Hippocampal formation (tissue), 2 donors: ENCODE measurements around the gene ABLIM1.

Source experiments
- DNase-seq, 2 donors: peaks; one replicate each; lab custom pipeline; 2025; lab: John Stamatoyannopoulos, UW

ABLIM1 gene

DNA sequence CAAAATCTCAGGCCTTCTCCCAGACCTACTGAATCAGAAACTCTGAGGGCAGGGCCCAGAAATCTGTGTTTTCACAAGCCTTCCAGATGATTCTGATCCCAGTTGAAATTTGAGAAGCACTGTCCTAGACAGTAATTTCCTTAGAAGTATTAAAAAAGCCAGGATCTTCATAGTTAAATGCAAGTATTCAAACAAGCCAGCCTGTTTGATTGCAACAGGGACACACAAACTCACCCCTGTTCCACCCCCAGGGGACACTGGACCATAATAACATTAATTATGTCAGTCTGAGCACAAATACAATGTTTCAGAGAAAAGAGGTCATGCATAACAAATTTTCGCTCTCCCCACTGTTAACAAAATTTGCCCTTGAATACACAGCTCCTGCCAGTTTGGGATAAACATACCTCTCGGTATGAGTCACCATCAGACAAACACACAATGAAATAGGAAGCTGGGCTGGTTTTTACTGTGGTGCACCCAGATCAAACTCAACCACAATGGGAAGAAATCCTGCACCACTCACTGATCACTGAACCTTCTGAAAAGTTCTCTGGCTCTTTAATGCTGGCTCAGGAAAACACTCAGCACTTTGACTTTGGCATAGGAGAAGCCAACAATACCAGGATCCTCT is 34.3 kb downstream of the ABLIM1 start:
- no peak for DNase-seq

DNA sequence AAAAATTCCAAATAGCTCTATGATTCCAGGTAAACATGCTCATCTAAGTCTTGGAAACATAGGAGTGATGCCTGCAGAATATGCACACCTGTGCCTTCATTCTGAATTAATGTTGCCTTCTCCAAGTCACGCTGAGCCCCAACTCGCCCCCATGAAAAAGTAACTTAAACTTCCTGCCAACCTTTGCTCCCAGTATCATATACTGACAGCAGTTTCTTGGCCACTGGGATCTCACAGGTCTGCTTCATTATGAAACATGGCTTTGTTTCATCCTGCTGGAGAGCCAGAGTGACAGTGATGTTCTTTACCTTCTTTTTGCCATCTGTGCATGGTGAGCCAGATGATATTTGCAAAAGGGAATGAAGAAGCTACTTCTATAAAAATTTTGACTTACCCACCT is 34.9 kb downstream of the ABLIM1 start:
- DNase-seq = no peak

DNA sequence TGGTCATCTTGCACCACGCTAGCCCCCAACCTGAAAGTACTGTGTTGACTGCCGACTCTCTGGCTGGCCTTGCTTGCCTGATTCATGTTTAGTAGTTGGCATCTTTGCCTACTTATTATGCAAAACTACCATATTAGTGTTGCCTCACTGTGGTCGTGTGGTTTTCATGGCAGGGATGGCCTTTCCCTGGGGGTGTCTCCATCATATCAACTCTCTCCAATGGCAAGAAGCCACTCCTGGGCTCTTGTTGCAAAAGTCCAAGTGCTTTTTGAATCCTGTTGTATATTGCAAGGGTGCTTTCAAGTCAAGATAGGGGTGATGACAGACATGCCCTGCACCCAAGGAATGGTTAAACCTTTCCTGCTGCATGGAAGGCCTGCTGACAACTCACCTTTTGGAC is 39.4 kb downstream of the ABLIM1 start:
- no peak for DNase-seq

DNA sequence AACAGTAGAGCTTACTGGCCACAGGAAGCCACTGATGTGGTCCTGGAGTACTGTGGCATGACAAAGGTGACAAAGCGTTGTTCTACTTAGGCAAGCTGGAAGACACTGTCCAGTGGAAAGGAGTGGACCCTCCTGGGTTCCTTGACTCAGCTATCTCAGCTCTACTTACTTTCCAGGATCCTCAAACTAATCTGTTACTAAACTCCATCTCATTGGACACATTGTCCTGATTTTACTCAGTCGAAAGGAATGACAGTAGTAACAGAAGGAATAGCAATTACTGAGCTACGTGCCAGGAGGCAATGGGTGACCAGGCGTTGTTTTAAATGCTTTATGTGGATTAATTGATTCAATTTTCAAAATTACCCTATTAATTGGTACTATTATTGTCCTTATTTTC is 41.6 kb downstream of the ABLIM1 start:
- DNase-seq = no peak

DNA sequence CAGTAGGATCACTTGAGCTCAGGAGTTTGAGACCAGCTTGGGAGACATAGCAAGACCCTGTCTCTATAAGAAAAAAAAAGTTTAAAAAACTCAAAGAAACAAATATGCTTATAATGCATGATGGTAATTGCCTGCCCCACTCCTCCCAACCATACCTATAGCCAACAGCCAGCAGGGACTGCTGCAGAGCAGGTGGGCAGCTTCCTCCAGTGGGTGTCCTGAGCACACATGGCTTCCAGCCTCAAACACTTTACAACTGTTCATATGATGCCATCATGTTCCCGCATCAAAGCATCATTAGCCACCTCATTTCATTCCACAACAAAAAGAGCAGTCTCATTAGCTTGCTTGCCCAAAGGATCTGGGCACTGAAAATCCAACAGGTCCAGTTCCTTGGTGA is 42.0 kb downstream of the ABLIM1 start:
- DNase-seq = no peak

DNA sequence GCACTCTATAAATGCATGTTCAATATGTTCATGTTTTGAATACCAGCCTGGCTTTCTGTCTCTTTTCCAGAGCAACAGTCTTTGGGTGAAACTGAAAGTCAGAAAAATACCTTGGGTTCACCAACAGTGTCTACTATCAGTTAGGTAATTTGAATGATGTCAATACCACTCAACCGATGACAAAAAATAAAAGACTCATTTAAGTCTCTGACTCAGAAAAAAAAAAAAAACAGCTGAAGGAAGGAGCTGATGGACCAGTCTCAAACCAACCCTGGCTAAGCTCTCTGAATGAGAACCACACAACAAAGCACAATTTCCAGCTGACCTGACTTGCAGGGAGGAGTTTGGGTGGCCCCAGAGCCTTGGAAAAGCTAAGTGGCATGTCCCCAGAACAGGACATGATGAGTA is 42.5 kb downstream of the ABLIM1 start:
- DNase-seq = no peak

DNA sequence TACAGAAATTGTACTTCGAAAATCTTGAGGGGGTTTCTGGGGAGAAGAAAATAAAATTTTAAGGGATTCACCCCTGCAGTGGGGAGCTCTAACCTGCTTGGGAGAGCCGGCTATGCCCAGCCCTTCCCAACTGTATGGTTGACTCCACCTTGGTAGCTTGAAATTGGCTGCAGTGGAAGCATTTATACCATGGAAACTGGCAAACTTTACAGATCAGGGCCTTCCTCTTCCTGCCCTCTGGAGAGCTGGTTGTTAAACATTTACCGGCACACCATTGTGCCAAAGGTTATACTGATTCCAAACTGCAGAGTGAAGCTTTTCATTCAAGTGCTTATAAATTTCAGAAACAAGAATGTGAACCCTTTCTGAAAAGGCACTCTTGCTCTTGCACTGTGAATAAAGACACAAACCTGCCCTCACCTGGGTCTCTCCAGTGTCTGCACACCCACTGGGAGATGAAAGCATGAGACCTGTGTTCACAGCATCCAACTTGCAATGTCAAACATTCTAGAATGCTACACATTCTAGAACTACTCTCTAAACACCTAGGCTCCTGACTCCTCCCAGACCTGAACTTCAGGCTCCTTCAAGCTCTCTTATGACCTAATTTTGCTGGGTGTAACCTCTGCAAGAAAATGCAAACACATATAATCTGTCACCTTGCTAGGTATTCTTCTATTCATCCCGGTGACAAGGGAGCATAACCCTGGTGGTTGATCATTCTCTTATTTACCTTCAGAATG is 44.7 kb downstream of the ABLIM1 start:
- DNase-seq = no peak

DNA sequence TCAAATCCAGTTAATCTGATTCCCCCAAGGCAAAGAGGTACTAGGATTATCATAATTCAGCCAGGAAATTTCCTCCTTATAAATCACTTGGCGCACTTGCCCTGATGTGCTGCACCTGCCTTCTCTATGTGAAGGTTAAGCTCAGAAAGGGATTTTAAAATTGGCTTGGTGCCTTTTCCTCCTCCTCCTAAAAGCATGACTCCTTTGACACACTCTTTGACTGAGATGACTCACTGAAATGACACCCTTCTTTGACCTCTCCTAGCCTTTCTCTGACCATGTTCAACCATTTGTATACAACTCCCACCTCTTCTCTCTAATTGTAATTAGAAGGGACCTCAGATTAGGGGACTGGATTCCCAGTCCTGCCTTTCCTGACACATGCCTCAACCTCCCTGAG is 46.5 kb downstream of the ABLIM1 start:
- DNase-seq = no peak

DNA sequence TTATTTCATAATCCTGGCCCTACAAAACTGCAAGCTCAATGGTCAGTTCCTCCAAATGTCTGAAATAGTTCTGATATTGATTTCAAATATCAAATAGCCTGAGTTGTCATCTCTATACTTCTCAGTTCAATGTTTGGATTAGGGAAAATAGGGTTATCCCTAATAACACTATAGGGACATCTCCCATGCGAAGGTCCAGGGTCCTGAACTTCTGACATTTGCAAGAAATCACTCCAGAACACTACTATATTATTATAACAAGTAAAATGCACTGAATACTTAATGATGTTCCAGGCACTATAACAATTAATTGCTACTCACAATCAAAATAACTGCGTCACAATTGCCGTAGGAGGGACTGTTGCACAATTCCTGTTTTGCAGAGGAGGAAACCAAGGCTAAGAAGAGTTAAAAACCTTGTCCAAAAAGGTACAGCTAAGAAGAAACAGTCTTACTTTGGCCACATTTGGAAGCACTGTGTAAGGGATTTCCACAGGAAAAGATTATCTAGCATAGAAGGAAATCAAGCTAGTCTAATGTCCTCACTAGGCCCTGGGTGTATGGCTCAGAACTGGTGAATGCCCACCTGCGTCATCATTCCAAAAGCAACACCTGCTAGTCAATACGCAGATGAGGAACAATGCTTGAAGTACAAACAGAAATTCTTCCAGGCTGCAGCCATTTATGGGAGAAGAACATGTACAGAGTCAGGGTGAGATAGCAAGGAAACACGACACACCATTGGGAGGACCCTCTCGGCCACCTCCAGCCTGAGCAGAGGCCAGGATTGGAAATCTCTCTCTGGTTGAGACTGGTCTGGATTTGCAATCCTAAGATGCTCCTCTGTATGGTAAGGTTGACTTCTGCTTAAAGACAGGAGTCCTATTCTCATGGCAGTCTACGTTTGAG is 48.3 kb downstream of the ABLIM1 start:
- DNase-seq = no peak

DNA sequence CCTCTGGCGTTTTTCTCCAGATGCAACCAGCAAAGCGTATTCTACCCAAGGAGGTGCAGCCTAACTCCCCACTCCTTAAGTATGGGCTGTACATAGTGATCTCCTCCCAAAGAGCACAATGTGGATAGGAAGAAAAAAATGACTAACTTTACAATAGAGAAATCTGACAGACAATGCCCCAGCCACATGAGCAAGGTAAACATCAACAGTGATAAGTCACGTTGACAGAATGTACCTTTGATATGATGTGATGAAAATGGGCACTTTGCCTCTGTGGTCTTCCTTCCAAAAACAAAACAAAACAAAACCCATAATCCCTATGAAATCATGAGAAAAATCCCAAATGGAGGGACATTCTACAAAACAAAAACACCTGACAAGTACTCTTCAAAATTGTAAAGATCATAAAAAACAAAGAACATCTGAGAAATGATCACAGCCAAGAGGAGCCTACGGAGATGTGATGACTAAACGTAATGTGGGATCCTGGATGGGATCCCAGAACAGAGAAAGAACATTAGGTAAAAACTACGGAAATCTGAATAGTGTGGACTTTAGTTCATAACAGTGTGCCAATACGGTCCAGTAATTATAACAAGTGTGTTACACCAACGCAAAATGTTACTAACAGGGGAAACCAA is 50.6 kb downstream of the ABLIM1 start:
- peak in 1 of 2 donors; percentile 18 for DNase-seq

DNA sequence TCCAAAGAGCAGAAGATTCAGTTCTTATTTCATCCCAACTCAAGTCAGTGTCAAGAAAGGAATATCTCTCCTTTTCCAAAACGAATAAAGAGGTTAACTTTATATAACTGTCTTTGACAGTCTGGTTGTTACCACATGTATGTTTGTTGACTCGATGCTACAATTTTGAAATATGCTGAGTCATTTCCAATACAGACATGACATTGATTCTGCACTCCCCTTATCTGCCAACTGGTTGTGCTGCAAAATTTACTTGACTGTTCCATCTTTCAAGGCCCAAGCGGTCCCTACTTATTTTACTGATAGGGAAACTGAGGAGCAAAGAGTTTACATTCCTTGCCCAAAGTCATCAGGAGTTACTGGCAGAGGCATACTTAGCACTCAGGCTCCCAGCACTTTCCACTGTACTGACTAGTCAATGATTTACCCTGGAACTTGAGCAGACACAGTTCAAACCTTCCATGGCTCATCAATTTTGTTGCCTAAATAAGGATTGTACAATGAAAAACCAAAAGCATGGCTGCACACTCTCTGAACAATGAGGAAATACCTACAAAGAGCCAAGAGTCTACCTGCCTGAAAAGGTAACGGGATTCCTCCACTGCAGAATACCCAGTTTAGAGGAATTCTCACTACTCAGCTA is 52.8 kb downstream of the ABLIM1 start:
- DNase-seq = no peak

DNA sequence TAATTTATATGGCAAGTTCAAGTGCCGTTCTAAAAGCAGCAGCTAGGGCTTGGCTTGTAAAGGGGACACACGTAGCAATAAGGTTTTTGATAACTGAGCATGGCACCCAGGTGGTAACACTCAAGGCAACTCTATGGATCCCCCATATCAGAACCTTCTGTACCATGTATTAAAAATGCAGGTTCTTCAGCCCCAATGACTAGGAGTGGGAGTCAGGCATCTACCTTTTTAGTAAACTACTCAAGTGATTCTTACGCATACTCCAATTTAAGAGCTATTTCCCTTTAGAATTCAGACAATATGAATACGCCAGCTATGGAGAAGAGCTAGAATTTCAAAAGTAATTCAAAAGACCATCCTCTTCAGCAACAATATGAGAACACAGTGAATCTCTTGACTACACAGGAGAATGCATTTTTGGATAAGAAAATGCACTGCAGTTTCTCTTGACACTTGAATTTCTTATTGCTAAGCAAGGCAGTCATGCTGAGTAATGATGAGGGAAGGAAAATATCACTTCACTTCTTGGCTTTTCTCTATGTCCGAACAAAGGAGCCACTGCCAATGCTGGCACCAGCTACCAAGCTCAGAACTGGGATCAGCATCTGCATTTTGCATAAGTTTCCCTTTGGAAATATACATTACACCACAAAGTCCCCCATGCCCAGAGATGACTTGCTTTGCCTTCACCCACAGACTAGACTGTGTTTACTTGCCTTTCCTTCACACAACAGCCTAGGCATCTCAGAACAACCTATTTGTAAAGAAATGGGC is 53.5 kb downstream of the ABLIM1 start:
- no peak for DNase-seq

DNA sequence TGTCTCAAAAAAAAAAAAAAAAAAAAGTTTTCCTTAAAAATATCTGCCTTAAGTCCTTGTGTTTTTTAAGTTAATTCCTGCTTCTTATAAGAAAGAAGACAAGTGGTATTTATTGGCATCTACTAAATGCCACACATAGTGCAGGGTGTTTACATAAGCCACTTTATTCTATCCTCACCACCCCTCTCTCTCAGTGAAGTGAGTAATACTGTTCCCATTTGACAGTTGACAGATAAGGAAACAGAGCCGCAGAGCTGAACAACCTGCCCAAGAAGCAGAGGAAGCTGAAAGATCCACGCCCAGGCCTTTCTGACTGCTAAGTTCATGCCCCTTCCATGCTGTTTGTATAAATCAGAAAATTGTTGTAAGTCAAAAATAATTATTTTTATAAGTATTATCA is 54.1 kb downstream of the ABLIM1 start:
- no peak for DNase-seq

DNA sequence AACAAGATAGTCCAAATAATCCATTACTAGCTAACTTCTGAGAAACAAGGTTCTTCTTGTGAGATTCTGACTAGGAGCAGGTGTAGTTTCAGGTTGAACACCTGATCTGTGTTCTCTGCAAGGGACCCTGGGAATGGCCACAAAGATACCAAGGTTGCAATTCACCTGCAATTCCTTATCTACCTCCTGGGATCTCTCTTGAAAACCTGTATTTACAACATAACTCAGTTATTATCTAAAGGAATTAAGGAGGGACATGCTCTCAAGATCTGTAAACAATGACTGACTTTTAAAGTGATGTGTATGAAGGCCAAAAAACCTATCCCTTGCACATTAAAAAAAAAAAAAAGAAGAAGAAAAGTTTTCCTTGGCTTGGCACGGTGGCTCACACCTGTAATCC is 54.8 kb downstream of the ABLIM1 start:
- no peak for DNase-seq

DNA sequence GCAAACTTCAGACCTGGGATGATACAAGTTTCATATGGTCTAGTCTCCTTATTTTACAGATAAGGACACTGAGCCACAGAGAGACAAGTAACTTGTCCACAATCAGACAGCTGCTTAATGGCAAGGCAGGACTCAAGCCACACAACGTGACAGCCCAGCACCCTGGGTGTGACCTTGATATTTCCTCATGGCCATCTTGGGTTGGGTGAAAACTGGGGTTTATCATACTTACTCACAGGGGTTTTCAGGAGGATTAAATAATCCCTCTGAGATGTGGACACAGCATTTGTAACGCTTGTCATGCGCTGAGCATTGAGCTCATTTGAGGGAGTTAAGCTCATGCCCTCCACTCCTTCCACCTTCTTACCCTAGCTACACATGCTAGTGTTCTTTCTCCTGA is 58.0 kb downstream of the ABLIM1 start:
- no peak for DNase-seq

DNA sequence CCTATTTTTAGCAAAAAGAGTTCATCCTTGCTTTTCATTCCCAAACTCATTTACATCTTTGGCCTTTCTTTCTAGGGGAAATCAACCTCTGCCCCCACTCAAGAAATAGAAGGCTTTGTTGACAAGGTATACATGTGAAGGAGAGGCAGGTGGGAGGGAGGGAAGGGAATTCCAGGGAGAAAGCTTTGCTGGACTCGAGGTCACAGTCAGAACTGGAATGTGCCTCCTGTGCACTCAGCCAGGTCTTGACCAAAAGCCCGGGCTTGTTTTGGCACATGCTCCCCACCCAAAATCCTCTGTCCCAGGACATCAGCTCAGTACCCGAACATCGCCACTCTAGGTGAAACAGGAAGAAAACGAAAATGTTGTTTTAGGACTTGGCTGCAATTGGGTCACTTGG is 61.3 kb downstream of the ABLIM1 start:
- DNase-seq = no peak

DNA sequence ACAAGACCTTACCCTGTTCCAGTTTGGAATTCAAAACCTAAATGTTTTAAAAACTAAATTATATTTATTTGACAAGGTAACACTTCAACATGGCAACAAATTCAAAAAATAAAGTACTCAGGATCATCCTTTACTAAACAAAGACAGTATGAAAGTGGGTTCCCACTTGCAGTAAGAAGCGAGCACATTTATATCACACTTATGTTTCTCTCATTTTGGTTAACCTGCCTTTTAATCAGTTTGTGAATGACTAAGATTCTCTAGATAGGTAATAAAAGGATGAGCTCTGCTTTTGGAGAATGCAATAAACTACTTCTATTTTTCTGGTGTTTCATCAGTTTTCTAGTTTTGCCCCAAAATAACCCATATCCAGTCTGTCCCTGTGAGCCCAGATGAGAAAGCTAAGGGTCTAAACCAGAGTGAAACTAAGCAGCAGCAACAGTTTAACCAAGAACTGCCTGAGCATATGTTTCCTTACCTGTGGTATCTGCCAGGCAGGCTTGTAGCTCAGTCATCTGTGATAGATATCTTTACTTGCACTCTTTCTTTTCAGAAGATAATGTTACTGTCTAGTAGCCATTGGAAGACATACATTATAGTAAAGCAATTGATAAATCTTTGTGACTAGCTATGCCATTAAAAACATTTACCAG is 64.1 kb downstream of the ABLIM1 start:
- no peak for DNase-seq

DNA sequence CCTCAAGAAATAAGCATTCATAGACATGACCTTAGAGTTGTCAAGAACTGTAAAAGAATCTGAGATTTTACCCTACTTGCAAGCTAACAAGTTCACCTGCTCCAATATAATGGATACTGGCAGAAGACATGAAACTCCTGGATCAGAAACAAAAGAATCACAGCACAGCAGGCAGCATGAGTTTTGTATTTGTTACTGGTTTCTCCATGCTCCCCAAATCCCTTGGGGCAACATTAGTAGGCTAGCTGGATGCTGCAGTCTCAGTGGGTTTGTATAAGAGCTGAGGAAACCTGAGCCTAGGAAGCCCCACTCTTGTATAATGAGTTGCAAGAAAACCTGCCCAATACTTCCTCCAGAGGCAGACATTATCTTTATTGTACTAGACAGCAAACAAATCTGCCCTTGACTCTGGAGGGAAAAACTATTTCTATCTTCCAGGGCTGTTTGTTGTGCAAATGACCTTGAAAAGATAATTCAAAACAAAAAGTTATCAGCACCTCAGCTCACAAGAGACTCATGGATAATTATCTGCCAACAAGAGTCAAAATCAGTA is 64.8 kb downstream of the ABLIM1 start:
- no peak for DNase-seq

DNA sequence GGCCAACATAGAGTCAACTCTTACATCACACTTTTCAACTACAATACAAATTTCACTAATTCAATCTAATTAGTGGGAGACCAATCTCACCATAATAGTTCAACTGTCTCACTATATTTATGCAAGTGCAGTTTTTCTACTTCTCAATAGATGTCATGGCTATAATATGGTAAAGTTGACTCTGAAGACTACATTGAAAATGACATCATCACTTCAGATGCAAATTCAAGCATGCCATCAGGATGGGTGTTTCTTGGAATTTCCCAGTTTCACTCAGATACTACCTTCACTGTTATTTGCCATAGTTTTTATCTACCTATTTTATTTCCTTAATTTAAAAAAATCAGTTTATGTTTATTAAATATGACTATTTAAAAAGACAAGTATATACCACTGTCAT is 67.1 kb downstream of the ABLIM1 start:
- no peak for DNase-seq

DNA sequence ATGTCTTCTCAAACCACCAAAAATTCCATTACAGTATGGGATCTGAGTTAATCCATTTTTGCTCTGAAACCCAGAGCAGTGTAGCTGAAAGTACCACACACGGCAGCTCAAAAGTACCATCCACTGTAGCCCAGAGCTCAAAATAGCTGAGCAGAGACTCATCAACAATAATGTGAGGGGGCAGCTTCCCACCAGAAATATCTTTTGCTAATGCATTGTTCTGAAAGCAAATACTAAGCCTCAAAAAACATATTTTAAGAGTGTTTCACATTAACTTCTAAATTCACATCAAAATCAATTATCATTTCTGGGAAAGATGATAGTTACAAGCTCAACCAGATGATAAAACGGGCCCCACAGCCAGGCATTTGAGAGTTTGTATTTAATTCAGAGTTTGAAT is 73.7 kb downstream of the ABLIM1 start:
- no peak for DNase-seq
